Myometrial cell (primary cell): Measurements from ENCODE around the gene ATF6. TPM values are rescaled to one million over a fixed set of nuclear protein-coding genes. Genes with fewer than 3 reads are reported as not detected.

Source experiments
- total RNA-seq: library from RNA; depleted of rRNA; stranded (reverse); fragments of >200 nt; gene quantifications from 2 replicates; pipeline ENCODE4 v1.2.3, GENCODE V29; 2015

ATF6 gene, protein sequence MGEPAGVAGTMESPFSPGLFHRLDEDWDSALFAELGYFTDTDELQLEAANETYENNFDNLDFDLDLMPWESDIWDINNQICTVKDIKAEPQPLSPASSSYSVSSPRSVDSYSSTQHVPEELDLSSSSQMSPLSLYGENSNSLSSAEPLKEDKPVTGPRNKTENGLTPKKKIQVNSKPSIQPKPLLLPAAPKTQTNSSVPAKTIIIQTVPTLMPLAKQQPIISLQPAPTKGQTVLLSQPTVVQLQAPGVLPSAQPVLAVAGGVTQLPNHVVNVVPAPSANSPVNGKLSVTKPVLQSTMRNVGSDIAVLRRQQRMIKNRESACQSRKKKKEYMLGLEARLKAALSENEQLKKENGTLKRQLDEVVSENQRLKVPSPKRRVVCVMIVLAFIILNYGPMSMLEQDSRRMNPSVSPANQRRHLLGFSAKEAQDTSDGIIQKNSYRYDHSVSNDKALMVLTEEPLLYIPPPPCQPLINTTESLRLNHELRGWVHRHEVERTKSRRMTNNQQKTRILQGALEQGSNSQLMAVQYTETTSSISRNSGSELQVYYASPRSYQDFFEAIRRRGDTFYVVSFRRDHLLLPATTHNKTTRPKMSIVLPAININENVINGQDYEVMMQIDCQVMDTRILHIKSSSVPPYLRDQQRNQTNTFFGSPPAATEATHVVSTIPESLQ
- 21.6 and 21.8 TPM in 2 replicates for total RNA-seq

DNA sequence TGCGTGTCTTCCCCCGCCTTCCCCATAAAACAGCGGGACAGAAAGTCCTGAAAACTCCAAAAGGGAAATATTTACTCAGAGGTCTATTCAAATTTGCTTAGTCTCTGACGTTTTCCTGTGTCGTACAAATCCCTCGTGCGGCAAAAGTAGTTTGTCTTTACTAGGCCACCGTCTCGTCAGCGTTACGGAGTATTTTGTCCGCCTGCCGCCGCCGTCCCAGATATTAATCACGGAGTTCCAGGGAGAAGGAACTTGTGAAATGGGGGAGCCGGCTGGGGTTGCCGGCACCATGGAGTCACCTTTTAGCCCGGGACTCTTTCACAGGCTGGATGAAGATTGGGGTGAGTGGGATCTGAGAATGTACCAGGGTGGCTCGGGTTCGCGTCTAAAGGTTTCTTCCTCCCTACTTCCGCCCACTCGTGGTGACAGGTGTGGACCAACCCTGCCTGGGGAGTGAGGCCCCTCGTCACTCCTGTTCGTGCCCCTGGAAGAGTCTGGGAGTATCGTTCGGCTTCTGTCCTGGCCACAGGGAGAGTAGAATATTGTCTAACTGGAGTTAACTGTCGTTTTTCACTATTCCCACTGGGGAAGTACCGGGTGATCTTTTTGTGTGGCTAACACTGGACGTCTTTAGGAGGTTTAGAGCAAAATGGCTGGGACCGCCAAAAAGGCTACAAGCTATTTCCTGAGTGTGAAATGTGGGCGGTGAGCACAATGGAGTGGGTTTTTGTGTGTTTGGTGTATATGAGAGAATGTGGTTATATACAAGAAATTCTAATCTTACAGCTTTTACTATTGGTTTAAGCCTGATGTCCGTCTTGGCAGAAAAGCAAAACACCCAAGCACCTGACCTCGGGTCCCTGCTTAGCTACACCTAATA is at the start of gene ATF6:
ATF6 (plus strand) TSS at position 219 of the 880 bp plus-strand sequence; CDS start at position 260, 41 bp downstream.

GRCh38 chr1:161720956-161721737 is 45.0 kb upstream of the ATF6 start, which contains the start of gene FCRLB:
Gene FCRLB (plus strand): TSS chr1:161721544. CDS start chr1:161722673, 1,129 bp downstream.

GRCh38 chr1:161749509-161750407 is 16.4 kb upstream of the ATF6 start, which contains the start of gene DUSP12:
Gene DUSP12 (plus strand): TSS chr1:161749786. CDS start chr1:161749802, 16 bp downstream.

Other genes starting within 250 kb of the ATF6 start
- under 0.01 TPM in 1 of 2 replicates, not detected in the other for gene HSPA6, start 241.8 kb upstream of the ATF6 start, total RNA-seq
- gene FCGR3A, start 216.5 kb upstream of the ATF6 start, total RNA-seq, result not detected in 2 replicates
- gene FCGR3B, start 135.1 kb upstream of the ATF6 start, total RNA-seq, result not detected in 2 replicates
- gene FCGR2B, start 103.2 kb upstream of the ATF6 start, total RNA-seq, result not detected in 2 replicates
- 1.2 and 4.6 TPM in 2 replicates for gene FCRLA, start 59.1 kb upstream of the ATF6 start, total RNA-seq
- 9.5 and 11.5 TPM in 2 replicates for gene FCRLB, start 44.8 kb upstream of the ATF6 start, total RNA-seq
- gene DUSP12, start 16.5 kb upstream of the ATF6 start, total RNA-seq, result 19.9 and 37.9 TPM in 2 replicates